Activated CD4-positive, alpha-beta T cell treated with anti-CD3 and anti-CD28 coated beads for 4 hours (primary cell): ENCODE measurements around the gene ING5.
"Not testable (repeated sequence)": the region's sequence is repeated elsewhere in the genome, so short reads cannot be mapped to it uniquely, and the experiment has no call there.

Experiments
- DNase-seq, 2 donors: peaks; one replicate each; pipeline ENCODE4 v3.0.0-alpha.2; 2020

Gene ING5

DNA sequence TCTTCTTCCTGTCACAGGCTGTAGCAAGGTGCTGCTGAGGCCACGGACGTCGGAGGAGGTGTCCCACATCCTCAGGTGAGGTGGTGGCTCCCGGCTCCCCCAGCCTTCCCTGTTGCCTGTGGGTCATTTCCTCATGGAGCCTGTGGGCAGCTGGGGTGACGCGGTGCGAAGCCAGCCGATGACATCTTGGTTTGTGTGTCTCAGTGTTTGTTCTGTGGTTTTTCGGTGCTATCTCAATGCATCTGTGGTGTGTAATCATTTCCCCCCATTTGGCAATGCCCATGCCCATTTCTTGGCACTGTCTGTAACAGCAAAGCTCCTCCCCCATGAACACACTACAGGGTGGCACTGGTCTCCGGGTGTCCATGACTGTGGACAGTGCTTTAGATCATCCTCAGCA is 39.2 kb downstream of the ING5 start:
- DNase-seq, result peak; percentile 19 to 25

DNA sequence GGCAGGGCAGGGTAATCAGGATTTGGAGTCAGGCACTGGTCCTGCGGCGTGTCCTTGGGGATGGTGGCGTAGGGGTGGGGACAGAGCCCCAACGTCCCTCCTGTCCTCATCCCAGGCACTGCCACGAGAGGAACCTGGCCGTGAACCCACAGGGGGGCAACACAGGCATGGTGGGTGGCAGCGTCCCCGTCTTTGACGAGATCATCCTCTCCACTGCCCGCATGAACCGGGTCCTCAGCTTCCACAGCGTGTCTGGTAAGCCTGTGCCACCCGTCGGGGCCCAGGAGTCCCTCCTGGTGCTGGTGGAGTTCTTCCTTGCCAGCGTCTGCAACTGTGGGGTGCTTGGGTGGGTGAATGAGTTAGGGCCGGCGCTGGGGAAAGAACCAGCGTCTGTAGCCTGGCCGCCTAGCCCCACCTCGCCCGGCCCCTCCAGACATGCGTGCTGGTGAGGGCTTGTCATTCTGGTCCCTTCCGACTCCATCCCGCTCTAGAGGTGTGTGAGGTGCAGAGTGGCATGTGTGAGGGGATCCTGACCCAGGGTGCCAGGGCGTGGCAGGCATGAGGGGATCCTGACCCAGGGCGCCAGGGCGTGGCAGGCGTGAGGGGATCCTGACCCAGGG is 40.6 kb downstream of the ING5 start:
- DNase-seq, result no peak

DNA sequence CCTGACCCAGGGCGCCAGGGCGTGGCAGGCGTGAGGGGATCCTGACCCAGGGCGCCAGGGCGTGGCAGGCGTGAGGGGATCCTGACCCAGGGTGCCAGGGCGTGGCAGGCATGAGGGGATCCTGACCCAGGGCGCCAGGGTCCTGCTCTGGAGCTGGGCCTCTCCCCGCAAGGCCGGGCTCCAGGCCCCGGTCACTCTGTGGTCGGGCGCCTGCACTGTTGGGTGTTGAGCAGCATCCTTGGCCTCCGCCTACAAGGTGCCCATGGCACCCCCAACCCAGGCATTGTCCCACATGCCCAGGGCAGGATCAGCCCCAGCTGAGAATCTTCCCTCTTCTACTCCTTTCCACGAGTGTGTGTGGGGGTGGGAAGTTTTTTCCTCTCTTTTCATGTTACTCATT is 41.2 kb downstream of the ING5 start:
- DNase-seq, result not testable (repeated sequence)

- no peak for DNase-seq
These were observed 41.8 kb downstream of the ING5 start for GRCh38 chr2:241743620-241744019.

- no peak for DNase-seq
These were observed 42.4 kb downstream of the ING5 start for GRCh38 chr2:241744028-241744754.

DNA sequence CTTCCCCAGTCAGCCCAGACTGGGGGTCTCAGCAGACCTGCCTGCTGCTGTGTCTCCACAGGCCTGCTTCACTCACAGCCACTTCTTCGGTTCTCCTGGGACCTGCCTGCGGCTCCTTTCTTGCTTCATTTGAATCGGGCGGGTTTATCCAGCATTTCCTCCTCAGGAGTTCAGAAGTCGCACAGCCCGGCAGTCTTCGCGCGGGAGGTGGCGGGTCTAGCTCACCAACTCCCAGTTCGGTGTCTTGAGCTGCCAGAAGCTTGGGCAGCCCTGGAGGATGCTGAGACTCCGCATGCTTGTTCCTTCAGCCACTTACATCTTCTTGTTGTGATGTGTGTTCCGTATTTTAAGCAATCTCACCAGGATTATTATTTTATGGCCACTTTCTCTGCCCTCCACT is 43.4 kb downstream of the ING5 start:
- no peak for DNase-seq

- DNase-seq, result no peak
These were observed 44.2 kb downstream of the ING5 start for GRCh38 chr2:241746084-241746483.

DNA sequence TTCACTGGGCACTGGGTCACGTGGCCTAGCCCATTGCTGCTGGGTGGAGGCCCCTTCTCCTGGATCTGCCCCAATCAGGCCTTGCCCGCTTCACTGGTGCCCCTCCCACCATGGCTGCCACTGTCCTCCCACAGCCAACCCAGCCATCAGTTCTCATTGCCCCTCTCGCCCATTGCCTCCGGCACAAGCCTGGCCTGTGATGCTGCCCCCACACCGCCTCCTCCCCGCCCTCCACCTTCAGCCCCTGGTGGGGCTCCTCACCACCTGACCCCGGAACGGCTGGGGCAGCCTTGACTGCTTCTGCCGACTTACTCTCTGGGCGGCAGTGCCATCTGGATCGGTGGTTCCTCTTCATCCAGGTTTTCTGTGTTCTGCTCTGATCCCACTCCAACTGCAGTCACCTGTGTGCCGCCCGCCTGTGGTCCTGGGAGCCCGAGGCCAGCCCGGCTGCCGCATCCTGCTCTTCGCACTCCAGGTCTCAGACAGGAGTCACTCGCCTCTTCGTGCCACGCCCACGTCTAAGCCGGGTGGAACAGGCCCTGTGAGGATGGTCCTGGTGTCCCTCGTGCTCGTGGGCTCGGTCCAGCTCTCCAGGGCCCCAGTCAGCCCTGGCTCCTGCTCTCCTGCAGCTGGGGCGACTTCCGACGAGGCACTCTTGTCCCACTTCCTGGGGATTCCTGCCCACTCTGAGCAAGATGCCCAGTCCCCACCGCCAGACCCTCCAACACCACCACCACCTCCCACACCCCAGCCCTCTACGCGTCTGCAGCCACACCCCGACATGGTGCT is 46.8 kb downstream of the ING5 start:
- DNase-seq, result no peak

DNA sequence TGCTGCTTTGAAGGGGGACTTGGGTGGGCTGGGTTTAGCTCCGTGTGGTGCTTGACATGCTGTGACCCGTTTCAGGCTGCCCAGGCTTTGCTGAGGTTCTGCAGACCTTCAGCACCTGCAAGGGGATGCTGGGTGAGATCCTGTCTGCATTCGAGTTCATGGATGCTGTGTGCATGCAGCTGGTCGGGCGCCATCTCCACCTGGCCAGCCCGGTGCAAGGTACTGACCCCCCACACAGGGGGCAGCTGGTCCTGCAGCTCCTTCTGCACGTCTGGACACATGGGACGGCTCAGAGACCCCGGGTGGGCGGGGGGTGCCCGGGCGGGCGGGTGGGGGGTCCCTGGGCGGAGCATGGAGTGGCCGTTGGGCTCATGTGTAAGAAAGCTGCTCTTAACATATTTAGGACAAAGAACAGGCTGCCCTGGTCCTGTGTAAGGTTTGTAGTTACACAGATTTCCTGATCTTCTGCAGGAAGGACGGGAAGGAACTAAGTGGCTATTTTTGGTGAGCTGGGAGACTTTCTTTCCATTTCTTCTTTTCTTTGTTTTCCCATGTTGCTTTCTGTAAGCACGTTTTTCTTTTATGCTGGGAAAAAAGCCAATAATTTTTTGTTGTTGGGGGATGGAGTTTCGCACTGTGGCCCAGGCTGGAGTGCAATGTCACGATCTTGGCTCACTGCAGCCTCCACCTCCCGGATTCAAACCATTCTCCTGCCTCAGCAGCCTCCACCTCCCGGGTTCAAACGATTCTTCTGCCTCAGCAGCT is 48.4 kb downstream of the ING5 start:
- DNase-seq, result no peak

DNA sequence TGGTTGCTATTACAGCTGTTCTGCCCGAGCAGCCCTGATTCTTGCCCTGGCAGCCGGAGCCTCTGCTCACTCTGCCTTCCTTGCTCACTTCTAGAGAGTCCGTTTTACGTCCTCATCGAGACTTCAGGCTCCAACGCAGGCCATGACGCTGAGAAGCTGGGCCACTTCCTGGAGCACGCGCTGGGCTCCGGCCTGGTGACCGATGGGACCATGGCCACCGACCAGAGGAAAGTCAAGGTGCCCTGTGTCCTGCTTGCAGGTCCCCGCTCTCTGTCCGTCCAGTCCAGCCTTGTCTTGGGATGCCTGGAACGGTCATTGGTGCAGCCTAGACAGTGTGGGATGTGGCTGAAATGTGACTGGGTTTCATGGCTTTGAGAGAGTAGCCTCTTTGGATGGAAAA is 49.3 kb downstream of the ING5 start:
- no peak for DNase-seq

DNA sequence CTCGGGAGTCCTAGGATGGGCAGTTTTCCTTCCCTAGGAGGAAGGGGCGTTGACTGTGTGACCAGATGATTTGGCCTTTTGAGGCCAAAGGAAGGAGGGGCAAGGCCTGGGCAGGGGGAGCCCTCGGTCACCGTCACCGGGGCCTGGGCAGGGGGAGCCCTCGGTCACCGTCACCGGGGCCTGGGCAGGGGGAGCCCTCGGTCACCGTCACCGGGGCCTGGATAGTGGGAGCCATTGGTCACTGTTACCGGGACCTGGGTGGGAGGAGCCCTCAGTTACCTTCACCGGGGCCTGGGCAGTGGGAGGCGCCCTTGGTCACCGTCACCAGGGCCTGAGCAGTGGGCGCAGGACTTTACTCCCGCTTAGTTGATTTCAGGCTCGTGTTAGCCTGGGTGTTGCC is 49.9 kb downstream of the ING5 start:
- no peak for DNase-seq

DNA sequence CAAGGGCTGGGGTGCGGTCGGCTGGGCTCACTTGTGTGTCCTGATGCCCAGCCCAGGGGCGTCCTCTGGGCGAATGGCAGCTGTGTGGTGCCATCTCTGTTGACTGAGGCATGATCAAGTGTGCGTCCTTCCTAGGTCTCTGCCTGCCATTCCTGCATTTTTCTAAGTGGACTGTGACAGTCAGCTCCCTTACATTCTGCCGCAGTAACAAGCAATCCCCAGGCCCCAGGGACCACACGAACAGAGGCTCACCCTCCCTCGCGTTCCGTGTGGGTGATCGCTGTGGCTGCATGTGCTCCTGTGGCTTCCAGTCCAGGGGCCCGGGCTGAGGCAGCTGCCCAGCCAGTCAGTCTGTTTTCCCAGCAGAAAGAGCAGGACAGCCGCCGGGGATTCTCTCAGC is 50.4 kb downstream of the ING5 start:
- DNase-seq, result no peak

DNA sequence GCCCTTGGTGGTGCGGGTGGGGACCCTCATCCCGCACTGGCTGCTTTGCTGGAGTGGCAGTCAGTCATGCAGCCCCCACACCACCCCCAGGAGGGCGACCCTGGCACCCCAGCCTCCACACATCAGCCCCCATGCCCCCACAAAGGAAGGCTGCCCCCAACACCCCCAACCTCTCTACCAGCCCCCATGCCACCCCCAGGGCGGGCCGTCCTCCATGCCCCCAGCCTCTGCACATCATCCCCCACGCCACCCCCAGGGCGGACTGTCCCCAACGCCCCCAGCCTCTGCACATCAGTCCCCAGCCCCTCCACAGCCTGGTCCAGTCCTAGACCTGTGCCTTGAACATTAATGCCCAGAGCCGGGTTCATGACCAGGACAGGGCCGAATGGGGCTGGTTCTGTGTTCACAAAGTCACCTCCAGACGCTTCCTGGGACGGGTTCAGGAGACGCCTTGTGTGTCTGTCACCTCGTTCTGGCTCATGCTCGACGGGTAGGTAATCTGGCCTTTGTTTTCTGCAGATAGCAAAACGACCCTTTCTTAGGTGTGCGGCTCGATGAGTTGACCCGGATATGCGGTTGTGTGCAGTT is 50.9 kb downstream of the ING5 start:
- no peak for DNase-seq

GRCh38 chr2:241753493-241753892 is 51.7 kb downstream of the ING5 start:
- DNase-seq, result no peak

- DNase-seq, result no peak
These were observed 52.2 kb downstream of the ING5 start for GRCh38 chr2:241754042-241754441.

DNA sequence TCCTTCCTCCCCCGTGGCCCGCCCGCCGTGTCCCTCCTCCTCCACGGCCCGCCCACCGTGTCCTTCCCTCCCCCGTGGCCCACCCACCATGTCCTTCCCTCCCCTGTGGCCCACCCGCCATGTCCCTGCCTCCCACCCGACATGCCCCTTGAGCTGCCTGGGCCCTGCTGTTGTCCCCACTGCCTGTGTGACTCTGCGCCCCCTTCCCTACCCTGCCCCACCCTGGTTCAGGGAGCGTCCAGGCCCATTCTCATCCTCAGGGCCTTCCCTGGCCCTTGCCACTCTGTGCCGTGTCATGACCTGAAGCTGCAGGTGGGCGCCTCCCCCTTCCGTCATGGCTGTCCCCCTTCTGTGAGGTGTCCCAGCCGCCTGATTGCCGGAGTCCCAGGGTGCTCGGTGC is 53.3 kb downstream of the ING5 start:
- no peak for DNase-seq

DNA sequence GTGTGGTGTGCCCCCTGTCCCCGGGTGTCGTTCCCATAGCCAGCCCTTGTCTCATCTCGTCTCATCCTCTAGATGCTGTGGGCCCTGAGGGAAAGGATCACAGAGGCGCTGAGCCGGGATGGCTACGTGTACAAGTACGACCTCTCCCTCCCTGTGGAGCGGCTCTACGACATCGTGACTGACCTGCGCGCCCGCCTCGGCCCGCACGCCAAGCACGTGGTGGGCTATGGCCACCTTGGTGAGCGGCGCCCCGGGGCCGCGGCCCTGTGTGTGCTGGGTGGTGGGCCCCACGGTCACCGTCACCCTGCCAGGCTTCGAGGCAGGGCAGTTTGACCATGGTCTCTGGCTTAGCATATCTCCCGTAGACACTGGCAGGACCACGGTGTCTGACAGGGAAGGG is 53.9 kb downstream of the ING5 start:
- DNase-seq, result no peak

GRCh38 chr2:241759067-241759807 is 57.4 kb downstream of the ING5 start:
- no peak for DNase-seq

GRCh38 chr2:241759893-241760292 is 58.1 kb downstream of the ING5 start:
- DNase-seq, result not testable (repeated sequence)

DNA sequence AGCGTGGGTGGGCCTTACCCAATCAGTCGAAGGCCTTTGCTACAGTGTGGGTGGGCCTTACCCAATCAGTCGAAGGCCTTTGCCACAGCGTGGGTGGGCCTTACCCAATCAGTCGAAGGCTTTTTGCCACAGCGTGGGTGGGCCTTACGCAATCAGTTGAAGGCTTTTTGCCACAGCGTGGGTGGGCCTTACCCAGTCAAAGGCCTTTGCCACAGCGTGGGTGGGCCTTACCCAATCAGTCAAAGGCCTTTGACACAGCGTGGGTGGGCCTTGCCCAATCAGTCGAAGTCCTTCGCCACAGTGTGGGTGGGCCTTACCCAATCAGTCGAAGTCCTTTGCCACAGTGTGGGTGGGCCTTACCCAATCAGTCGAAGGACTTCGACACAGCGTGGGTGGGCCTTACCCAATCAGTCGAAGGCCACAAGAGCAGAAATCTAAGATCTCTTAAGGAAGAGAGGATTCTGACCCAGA is 58.5 kb downstream of the ING5 start:
- DNase-seq, result no peak

GRCh38 chr2:241762321-241762932 is 60.6 kb downstream of the ING5 start:
- DNase-seq, result no peak
